ENCODE results near the gene ARL5C.

The ARL5C gene, protein sequence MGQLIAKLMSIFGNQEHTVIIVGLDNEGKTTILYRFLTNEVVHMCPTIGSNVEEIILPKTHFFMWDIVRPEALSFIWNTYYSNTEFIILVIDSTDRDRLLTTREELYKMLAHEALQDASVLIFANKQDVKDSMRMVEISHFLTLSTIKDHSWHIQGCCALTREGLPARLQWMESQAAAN

DNA sequence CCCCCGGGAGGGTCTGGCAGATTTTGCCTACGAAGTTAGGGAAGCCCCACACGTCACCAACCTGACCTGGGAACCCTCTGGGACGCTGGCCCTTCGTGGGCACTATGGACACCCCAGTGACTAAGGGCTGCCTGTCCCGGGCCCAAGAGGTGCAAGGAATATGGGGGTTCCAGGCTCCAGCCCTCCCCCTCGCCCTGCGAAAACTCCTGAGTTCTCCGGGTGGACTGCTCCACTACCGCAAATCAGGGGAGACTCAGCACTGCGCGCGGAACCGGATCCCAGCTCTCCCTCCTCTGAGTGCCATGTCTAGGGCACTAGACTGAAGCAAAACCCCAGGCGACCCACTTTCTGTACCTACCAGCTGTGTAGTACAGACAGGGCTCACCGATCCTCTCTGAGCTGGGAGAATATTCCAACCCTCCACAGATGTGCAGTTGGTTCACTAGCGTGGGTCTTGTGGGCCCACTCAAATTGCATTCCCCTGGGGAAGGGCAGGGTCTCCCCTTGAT, at the start of gene ARL5C:
Gene ARL5C, minus strand, starts transcription at position 321 of the 509 bp plus-strand sequence. CDS start 401 bp downstream, outside the sequence.
- H3K4me3 Mint-ChIP-seq: peak within 1 kb of the TSS; percentile 90
- peaks cover 16% of the 10 kb centered on the region for H3K27me3 Mint-ChIP-seq
- H3K9me3 Mint-ChIP-seq: no peaks in the 10 kb centered on the region
- H3K27ac Mint-ChIP-seq: no peak within 1 kb of the TSS
- H3K4me1 Mint-ChIP-seq: peaks cover 16% of the 10 kb centered on the region
- no peaks in the 10 kb centered on the region for H3K36me3 Mint-ChIP-seq

DNA sequence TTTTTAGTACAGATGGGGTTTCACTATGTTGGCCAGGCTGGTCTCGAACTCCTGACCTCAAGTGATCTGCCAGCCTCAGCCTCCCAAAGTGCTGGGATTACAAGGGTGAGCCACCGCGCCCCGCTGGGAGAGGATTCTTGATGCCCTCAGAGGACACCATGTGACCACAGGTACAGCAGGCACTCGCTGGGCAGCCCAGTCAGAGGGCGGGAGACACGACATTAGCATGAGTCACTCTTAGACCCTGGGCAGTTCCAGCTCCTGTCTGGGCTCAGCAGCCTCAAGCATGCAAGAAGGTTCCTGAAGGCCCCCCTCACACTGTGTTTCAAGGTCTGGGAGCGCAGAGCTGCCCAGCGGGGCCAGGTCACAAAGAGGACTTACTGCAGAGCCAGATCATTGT, 47.9 kb upstream of the ARL5C start:
- Mint-ChIP-seq H3K4me3 (no peak overlapping the region), H3K27me3 (no peaks in the 10 kb centered on the region), H3K36me3 (no peaks in the 10 kb centered on the region), H3K4me1 (peaks cover 11% of the 10 kb centered on the region), H3K27ac (no peak overlapping the region), H3K9me3 (no peaks in the 10 kb centered on the region)

DNA sequence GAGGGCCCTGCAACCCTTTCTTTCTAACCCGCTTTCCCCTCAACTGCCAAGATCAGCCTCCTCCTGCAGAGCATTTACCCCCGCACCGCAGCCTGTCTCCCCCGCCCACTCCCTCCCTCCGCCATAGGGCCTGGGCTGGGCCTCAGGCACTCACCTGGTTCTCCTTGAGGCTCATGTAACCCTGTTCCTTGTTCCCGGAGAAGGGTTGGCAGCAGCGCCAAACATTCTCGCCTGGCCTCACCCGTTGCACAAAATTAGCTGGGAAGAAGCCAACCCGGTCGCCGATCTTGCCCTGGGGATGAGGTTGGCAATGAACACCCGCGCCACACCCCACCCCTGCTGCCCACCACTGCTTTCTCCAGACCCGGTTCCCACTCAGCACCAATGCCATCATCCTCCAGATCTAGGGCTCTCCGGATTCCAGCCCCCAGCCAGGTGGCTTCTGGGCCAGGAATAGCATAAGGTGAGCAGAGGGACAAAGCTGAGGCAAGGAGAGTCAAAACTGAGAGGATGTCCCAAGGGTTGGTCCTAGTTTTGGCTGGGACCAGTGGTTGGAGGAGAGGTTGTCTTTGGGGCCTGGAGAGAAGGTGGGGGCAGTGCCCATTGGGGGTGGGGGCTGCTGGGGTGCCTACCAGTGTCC, 47.0 kb upstream of the ARL5C start:
- Mint-ChIP-seq H3K27ac (no peak overlapping the region), H3K4me3 (no peak overlapping the region), H3K9me3 (no peaks in the 10 kb centered on the region), H3K36me3 (no peaks in the 10 kb centered on the region), H3K27me3 (no peaks in the 10 kb centered on the region), H3K4me1 (peaks cover 20% of the 10 kb centered on the region)

DNA sequence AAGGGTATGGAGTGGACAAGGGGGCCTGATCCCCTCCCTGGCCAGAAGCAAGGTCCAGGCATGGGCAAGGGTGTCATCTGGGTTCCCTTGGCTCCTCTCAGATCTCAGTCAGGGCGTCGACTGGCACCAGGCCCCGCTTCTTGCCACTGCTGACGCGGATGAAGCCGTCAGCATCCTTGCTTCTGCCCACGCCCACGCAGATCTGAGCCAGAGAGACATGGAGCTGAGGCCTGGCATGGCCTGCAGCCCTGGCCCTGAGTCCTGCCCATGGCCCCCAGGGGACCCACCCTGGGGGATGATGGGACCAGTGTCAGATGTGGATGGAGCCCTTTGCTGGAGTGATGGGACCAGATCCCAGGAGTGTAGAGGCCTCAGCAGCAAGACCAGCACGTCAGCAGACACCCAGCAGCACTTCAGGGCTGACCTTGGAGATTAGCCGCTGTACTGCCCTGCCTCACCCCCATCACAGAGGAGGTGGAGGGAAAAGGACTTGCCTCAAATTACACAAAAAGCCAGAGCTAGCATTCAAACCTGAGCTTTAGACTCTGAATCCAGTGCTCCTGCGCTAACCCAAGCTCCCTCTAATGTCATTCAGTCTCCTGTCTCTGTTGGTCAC, 46.3 kb upstream of the ARL5C start:
- no peak overlapping the region for H3K27ac Mint-ChIP-seq
- H3K4me3 Mint-ChIP-seq: no peak overlapping the region
- H3K9me3 Mint-ChIP-seq: no peaks in the 10 kb centered on the region
- no peaks in the 10 kb centered on the region for H3K27me3 Mint-ChIP-seq
- H3K4me1 Mint-ChIP-seq: peaks cover 24% of the 10 kb centered on the region
- no peaks in the 10 kb centered on the region for H3K36me3 Mint-ChIP-seq

DNA sequence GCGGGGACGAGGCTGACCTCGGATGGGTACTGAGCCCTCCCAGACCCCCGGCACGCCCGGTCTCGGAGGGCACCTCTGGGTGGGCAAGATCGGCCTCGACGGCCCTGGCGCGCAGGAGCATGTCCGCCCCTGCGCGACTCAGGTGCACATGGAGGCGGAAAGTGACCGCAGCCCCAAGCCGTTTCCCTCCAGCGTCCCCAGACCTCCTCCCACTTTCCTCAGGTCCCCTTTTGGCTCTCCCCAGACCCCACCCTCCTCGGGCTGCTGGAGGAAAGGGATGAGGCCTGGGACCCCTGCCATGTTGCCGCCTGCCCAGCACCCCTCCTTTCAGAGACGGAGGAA, 44.1 kb upstream of the ARL5C start:
- H3K9me3 Mint-ChIP-seq: no peaks in the 10 kb centered on the region
- H3K36me3 Mint-ChIP-seq: no peaks in the 10 kb centered on the region
- no peak overlapping the region for H3K27ac Mint-ChIP-seq
- peaks cover 34% of the 10 kb centered on the region for H3K4me1 Mint-ChIP-seq
- no peaks in the 10 kb centered on the region for H3K27me3 Mint-ChIP-seq
- peak overlapping the region; percentile 30 for H3K4me3 Mint-ChIP-seq

DNA sequence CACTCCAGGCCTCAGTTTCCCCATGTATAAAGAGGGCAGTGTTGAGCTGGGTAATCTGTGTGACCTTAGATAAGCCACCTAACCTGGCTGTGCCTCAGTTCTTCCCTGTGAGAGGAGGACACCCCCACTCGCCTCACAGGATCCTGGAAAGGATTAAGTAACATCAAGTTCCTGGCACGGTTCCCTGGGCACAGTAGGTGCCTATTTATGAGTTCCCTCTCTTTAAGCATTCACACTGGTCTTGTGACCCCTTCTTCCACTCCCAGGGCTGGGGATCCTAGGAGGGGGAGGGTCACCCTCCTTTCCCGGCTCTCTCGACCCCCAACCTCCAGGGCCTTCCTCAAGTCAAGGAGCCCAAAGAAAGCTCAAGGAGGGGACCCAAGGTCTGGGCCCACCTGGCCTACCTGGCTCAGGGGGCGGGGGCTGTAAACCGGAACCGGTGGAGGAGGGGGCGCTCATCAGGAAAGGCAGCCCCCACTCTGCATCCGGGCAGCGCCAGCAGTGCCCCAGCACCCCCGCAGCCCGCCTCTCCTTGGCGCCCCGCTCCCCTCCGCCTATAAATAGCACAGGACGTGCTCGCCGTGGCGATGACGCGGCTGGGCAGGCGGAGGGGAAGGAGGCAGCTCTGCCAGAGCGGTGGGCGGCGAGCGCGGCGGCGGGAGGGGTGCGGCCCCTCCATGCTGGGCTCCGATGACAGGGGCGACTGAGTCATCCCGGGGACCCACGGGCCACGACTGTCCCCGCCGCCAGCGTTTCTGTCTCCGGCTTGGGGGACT, 43.5 kb upstream of the ARL5C start:
- no peaks in the 10 kb centered on the region for H3K9me3 Mint-ChIP-seq
- H3K36me3 Mint-ChIP-seq: peaks cover 3% of the 10 kb centered on the region
- H3K27ac Mint-ChIP-seq: peak overlapping the region; percentile 51
- peaks cover 34% of the 10 kb centered on the region for H3K4me1 Mint-ChIP-seq
- peak overlapping the region; percentile 30 for H3K4me3 Mint-ChIP-seq
- no peaks in the 10 kb centered on the region for H3K27me3 Mint-ChIP-seq

DNA sequence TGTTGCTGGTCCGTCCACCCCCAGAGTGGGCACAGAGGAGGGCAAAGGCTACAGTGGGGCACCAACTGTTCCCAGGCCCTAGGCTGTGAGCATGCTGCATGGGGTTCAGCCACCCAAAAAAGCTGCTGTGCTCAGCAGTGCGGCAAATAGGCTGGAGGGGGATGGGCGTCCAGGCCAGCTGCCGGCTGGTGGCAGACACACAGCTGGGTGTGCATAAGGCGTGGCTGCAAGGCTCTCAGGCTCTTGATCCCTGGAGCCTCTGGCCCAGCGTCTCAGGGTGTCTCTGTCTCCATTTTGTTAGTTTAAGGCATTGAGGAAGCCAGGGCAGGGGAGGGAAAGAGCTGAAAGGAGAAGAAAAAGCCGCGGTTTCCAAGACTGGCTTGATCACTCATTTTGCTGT, 42.9 kb upstream of the ARL5C start:
- Mint-ChIP-seq H3K27me3 (no peaks in the 10 kb centered on the region), H3K4me1 (peaks cover 37% of the 10 kb centered on the region), H3K27ac (peak overlapping the region; percentile 30), H3K36me3 (peaks cover 5% of the 10 kb centered on the region), H3K4me3 (peak overlapping the region; percentile 30), H3K9me3 (no peaks in the 10 kb centered on the region)

DNA sequence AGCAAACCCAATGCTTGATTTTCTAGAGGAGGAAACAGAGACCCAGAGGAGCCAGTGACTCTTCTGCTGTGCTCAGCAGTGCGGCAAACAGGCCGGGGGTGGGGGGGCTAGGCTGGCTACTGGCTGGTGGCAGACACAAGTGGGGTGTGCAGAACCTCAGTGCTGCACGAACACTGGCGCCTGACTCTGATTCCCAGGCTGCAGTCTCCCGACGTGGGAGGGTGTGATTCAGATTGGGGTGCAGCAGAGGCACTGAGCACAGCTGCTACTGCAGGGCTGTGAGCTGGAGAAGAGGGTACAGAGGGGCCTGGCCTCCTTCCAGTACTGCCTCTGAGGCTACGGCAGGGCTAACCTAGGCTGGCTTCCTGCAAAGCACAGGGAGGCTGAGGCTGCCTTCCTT, 42.2 kb upstream of the ARL5C start:
- H3K4me3 Mint-ChIP-seq: peak overlapping the region; percentile 11
- no peaks in the 10 kb centered on the region for H3K9me3 Mint-ChIP-seq
- H3K27me3 Mint-ChIP-seq: no peaks in the 10 kb centered on the region
- no peak overlapping the region for H3K27ac Mint-ChIP-seq
- H3K4me1 Mint-ChIP-seq: peaks cover 44% of the 10 kb centered on the region
- peaks cover 9% of the 10 kb centered on the region for H3K36me3 Mint-ChIP-seq

DNA sequence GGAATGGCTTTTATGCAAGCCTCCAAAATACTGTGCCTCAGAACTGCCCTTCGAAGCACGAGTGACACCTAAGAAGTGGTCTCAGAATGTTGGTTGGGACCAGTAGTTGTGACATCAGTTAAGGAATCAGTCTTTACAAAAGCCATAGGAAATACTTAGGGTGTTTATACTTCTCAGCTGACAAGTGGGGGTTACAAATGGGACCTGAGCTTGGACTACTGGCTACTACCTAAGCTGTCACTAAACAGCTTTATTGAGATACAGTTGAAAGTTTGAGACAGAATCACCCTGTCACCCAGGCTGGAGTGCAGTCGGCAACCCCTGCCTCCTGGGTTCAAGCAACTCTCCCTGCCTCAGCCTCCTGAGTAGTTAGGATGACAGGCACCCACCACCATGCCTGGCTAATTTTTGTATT, 39.2 kb upstream of the ARL5C start:
- Mint-ChIP-seq H3K4me3 (no peak overlapping the region), H3K9me3 (no peaks in the 10 kb centered on the region), H3K4me1 (peaks cover 53% of the 10 kb centered on the region), H3K36me3 (peaks cover 29% of the 10 kb centered on the region), H3K27me3 (no peaks in the 10 kb centered on the region), H3K27ac (peak overlapping the region; percentile 76)

DNA sequence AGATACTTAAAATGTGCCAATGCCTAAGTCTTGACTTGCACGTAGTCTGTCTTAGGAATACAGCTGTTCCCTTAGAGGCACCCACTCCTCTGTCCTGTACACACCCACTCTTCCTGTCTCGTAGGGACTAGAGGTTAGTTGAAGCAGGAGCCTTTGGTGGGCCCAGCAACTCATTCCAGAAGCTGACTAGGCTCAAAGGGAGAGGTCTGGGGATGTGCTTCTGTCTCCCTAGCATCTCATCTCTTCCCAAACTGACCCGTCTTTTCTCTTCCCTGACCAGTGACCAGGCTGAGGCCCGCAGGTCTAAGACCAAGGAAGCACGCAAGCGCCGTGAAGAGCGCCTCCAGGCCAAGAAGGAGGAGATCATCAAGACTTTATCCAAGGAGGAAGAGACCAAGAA, 38.3 kb upstream of the ARL5C start:
- peak overlapping the region; percentile 65 for H3K27ac Mint-ChIP-seq
- H3K36me3 Mint-ChIP-seq: peaks cover 31% of the 10 kb centered on the region
- H3K4me1 Mint-ChIP-seq: peaks cover 56% of the 10 kb centered on the region

DNA sequence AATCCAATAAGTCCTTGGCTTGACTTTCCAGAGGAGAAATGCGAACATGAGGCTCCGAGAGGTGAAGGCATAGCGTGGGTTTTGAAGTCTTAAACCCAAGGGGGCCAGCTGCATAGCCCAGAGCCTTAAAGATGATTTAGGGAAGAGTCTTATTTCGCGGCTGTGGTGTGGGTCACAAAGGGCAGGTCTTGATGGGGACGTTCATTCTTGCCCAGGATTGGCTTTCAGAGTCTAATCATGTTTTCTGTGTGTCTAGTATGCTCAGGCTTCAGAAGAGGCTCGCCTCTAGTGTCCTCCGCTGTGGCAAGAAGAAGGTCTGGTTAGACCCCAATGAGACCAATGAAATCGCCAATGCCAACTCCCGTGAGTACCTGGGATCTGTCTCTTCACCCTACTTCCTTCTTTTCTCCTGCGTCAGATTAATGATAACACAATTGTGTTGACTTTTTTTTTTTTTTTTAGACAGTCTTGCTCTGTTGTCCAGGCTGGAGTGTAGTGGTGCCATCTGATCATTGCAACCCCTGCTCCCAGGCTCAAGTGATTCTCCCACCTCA, 35.1 kb upstream of the ARL5C start:
- H3K27ac Mint-ChIP-seq: peak overlapping the region; percentile 100
- peaks cover 46% of the 10 kb centered on the region for H3K4me1 Mint-ChIP-seq
- no peaks in the 10 kb centered on the region for H3K27me3 Mint-ChIP-seq

More for the DNA sequence above, 38.3 kb upstream of the ARL5C start:
- no peaks in the 10 kb centered on the region for H3K9me3 Mint-ChIP-seq
- H3K27me3 Mint-ChIP-seq: no peaks in the 10 kb centered on the region
- peak overlapping the region; percentile 30 for H3K4me3 Mint-ChIP-seq

DNA sequence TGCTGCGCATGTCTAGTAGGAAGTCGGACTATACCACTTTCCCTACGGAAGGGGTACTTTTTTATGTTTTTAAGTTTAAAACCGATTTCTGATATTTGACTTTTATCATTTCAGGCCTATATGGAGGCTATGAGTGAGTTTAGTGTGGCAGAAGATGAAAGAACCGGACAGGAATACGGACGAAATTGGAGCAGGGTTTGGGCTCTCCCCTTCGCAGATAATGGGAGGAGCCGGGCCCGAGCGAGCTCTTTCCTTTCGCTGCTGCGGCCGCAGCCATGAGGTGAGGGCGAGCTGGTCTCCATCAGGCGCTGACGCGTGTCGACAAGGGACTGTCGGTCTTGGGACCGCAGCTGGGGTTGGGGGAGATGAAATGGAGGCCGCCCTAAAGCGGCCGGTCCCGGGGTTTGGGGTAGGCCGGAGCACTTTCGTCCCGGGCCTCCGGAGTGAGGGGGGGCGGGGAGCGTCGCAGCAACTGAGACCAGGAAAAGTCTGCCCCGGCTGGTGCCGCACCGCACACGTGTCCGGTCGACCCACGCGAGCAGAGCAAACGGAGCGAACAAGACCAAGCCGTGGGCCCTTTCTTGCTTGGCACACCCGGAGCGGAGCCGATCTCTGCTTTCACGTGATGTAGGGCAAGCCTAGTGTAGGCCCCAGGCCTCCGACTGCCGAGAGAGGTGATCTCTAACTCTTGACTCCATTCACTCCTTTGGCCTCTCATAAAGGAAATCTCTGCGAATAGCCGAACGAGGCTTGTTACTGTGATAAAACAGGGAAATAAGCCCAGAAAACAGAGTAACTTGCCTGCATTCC, 34.3 kb upstream of the ARL5C start, which contains the start of gene RPL19:
Gene RPL19, plus strand, starts transcription at position 214 of the 810 bp plus-strand sequence. Its CDS starts 62 bp downstream, at position 276.
- Mint-ChIP-seq H3K9me3 (no peaks in the 10 kb centered on the region), H3K36me3 (peaks cover 31% of the 10 kb centered on the region), H3K4me1 (peaks cover 52% of the 10 kb centered on the region), H3K4me3 (peak within 1 kb of the TSS; percentile 95), H3K27me3 (no peaks in the 10 kb centered on the region), H3K27ac (peak within 1 kb of the TSS; percentile 100)

More for the DNA sequence above, 35.1 kb upstream of the ARL5C start:
- H3K36me3 Mint-ChIP-seq: peaks cover 31% of the 10 kb centered on the region
- H3K9me3 Mint-ChIP-seq: no peaks in the 10 kb centered on the region
- H3K4me3 Mint-ChIP-seq: peak overlapping the region; percentile 95

DNA sequence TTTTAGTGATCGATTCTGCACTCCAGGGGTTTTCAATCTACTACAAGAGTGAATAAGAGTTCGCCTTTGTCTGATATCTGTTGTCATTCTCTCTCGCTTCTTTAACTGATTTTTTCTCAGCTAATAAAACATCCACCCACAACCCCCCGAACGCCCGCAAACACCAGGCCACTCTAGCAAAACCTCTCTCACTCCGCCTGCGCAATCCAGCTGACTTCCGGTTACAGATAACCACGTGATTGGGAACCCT, 33.8 kb upstream of the ARL5C start:
- Mint-ChIP-seq H3K4me1 (peaks cover 52% of the 10 kb centered on the region), H3K9me3 (no peaks in the 10 kb centered on the region), H3K36me3 (peaks cover 28% of the 10 kb centered on the region), H3K27me3 (no peaks in the 10 kb centered on the region), H3K27ac (peak overlapping the region; percentile 100), H3K4me3 (peak overlapping the region; percentile 95)

DNA sequence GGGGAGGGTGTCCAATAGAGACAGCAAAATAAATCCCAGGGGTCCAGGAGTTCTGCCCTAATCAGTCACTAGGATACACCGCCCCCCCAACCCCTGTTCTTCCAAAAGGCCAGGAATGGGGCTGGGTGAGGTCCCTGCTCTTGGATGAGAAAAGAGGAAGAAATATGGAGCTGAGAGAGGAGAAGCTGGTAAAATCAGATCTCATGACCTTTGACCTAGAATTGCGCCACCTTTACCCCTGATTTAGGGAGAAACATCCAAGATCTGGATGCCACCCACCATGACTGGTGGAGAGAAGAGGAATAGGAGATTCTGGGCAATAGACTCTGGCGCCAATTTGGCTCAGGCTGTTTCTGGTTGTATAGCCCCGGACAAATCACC, 32.2 kb upstream of the ARL5C start:
- Mint-ChIP-seq H3K9me3 (no peaks in the 10 kb centered on the region), H3K36me3 (peaks cover 21% of the 10 kb centered on the region), H3K4me1 (peaks cover 48% of the 10 kb centered on the region), H3K27ac (no peak overlapping the region), H3K4me3 (peak overlapping the region; percentile 95), H3K27me3 (no peaks in the 10 kb centered on the region)

Data from activated naive CD4-positive, alpha-beta T cell treated with anti-CD3 and anti-CD28 coated beads, Interleukin-2, amount 50 U/mL, for 24 hours (primary cell).